H1 (cell line): Measurements from ENCODE around the gene OGFOD3. TPM values are rescaled to one million over a fixed set of nuclear protein-coding genes. Genes with fewer than 3 reads are reported as not detected.
A peak's percentile ranks its signal among the peaks of the same experiment; 100 is the strongest.

Source experiments
- CTCF ChIA-PET: fragments of 300-600 bp; sonication (Branson Sonifier 250); formaldehyde crosslinking; loops from one replicate; lab custom pipeline; 2021; ENCODE audit not compliant: partially characterized antibody; lab: Charles Lee
- POLR2A ChIA-PET: fragments of 300-600 bp; sonication (Branson Sonifier 250); formaldehyde crosslinking; loops from one replicate; lab custom pipeline; 2021; ENCODE audit warnings: inconsistent platforms; ENCODE audit not compliant: partially characterized antibody; lab: Charles Lee
- DNase-seq, 2 experiments: peaks; one replicate each; pipeline versions ENCODE4 v3.0.0 to v3.0.0-alpha.2; 2010 to 2022; ENCODE audit warnings: low spot score in 2 of 2, low read depth in 1 of 2, mixed read lengths in 1 of 2
- FAIRE-seq: peaks from 2 replicates; lab custom pipeline; 2011; peaks lifted over from hg19 to GRCh38; lab: Jason Lieb, UNC
- H2AFZ ChIP-seq: 2 replicates; pipeline ENCODE4 v1.8.1; 2012; ENCODE audit warnings: low read length, inconsistent platforms
- H2AK5ac ChIP-seq: 2 replicates; pipeline ENCODE4 v1.6.1; 2013; ENCODE audit warnings: low read depth, low read length
- H2BK120ac ChIP-seq: replicated peaks from 2 replicates; pipeline ENCODE3; 2013; ENCODE audit warnings: low read depth, low read length, inconsistent platforms
- H2BK12ac ChIP-seq: 2 replicates; pipeline ENCODE4 v1.6.1; 2013; ENCODE audit warnings: low read depth, low read length
- H2BK15ac ChIP-seq: 2 replicates; pipeline ENCODE4 v1.6.1; 2013; ENCODE audit warnings: low read length
- H2BK20ac ChIP-seq: 2 replicates; pipeline ENCODE4 v1.6.1; 2013; ENCODE audit warnings: low read length
- H2BK5ac ChIP-seq: 2 replicates; pipeline ENCODE4 v1.6.1; 2013; ENCODE audit warnings: low read depth, low read length
- H3K14ac ChIP-seq: 2 replicates; pipeline ENCODE4 v1.6.1; 2013; ENCODE audit warnings: inconsistent platforms; ENCODE audit not compliant: insufficient read length
- H3K18ac ChIP-seq: 2 replicates; pipeline ENCODE4 v1.6.1; 2013; ENCODE audit warnings: low read length; ENCODE audit errors: extremely low read depth
- H3K23ac ChIP-seq: 2 replicates; pipeline ENCODE4 v1.6.1; 2013; ENCODE audit warnings: inconsistent platforms; ENCODE audit not compliant: insufficient read length
- H3K23me2 ChIP-seq: 2 replicates; pipeline ENCODE4 v1.6.1; 2013; ENCODE audit warnings: low read depth, low read length
- H3K27ac ChIP-seq: 2 replicates; pipeline ENCODE4 v1.6.1; 2011; ENCODE audit warnings: low read depth, low read length, inconsistent platforms
- H3K27me3 ChIP-seq, 4 experiments: replicated peaks in 1 of 4; 1 replicate in 1 of 4; 2 replicates in 3 of 4; pipeline versions ENCODE4 v1.6.1 to v1.8.1; 2011 to 2013; ENCODE audit warnings: low read length in 3 of 4, mild to moderate bottlenecking in 3 of 4, inconsistent platforms in 2 of 4, mixed read lengths in 2 of 4, moderate library complexity in 1 of 4; ENCODE audit not compliant: control insufficient read depth in 3 of 4, insufficient read depth in 3 of 4; ENCODE audit errors: extremely low read depth in 1 of 4
- H3K36me3 ChIP-seq, 4 experiments: 2 replicates each; pipeline versions ENCODE4 v1.6.1 to v1.8.1; 2011 to 2013; ENCODE audit warnings: mild to moderate bottlenecking in 4 of 4, low read length in 3 of 4, moderate library complexity in 2 of 4, control low read depth in 1 of 4, inconsistent platforms in 1 of 4; ENCODE audit not compliant: insufficient read depth in 4 of 4, control insufficient read depth in 2 of 4
- H3K4ac ChIP-seq: replicated peaks from 2 replicates; pipeline ENCODE3; 2013; ENCODE audit warnings: low read length, low read depth, mixed read lengths, inconsistent platforms; ENCODE audit not compliant: insufficient read length
- H3K4me1 ChIP-seq, 4 experiments: replicated peaks in 1 of 4; 1 replicate in 1 of 4; 2 replicates in 3 of 4; pipeline versions ENCODE4 v1.6.1 to v1.8.1; 2011 to 2013; ENCODE audit warnings: low read length in 3 of 4, inconsistent platforms in 2 of 4, mixed read lengths in 1 of 4; ENCODE audit not compliant: insufficient read depth in 4 of 4, control insufficient read depth in 3 of 4
- H3K4me2 ChIP-seq, 2 experiments: 2 replicates each; pipeline versions ENCODE4 v1.6.1 to v1.8.1; 2011 to 2013; ENCODE audit warnings: low read depth in 2 of 2, low read length in 2 of 2, control low read depth in 1 of 2, inconsistent platforms in 1 of 2, mild to moderate bottlenecking in 1 of 2; ENCODE audit not compliant: insufficient read depth in 1 of 2
- H3K4me3 ChIP-seq, 4 experiments: fragments of 200-600, 300-600 bp in 1 of 4; sonication (generic), shearing (Covaris generic), sonication (Bioruptor Twin) in 1 of 4; 2 replicates each; pipeline versions ENCODE4 v1.5.1 to v1.8.1; 2011 to 2016; ENCODE audit warnings: low read length in 4 of 4, low read depth in 3 of 4, control low read depth in 2 of 4, inconsistent platforms in 2 of 4, mild to moderate bottlenecking in 2 of 4, mixed read lengths in 1 of 4, moderate library complexity in 1 of 4; ENCODE audit not compliant: insufficient read depth in 2 of 4; ENCODE audit errors: extremely low read depth in 1 of 4
- H3K56ac ChIP-seq: replicated peaks from 2 replicates; pipeline ENCODE3; 2013; ENCODE audit warnings: low read depth, mild to moderate bottlenecking, mixed read lengths, low read length, inconsistent platforms; ENCODE audit not compliant: insufficient read length
- H3K79me1 ChIP-seq: 2 replicates; pipeline ENCODE4 v1.6.1; 2013; ENCODE audit warnings: low read depth, low read length, control low read depth
- H3K79me2 ChIP-seq, 2 experiments: 2 replicates each; pipeline versions ENCODE4 v1.6.1 to v1.8.1; 2012 to 2013; ENCODE audit warnings: low read length in 2 of 2, mild to moderate bottlenecking in 2 of 2, inconsistent platforms in 1 of 2; ENCODE audit not compliant: insufficient read depth in 2 of 2, control insufficient read depth in 1 of 2
- H3K9ac ChIP-seq, 4 experiments: replicated peaks in 1 of 4; 1 replicate in 1 of 4; 2 replicates in 3 of 4; pipeline versions ENCODE4 v1.6.1 to v1.8.1; 2011 to 2013; ENCODE audit warnings: low read depth in 3 of 4, low read length in 3 of 4, control low read depth in 2 of 4, mild to moderate bottlenecking in 2 of 4, moderate library complexity in 2 of 4, inconsistent platforms in 1 of 4; ENCODE audit errors: extremely low read depth in 1 of 4
- H3K9me3 ChIP-seq, 2 experiments: 2 replicates each; pipeline versions ENCODE4 v1.6.1 to v1.8.1; 2012 to 2013; ENCODE audit warnings: mild to moderate bottlenecking in 2 of 2, moderate library complexity in 2 of 2, control low read depth in 1 of 2, inconsistent platforms in 1 of 2, low read depth in 1 of 2, low read length in 1 of 2, mixed read lengths in 1 of 2; ENCODE audit not compliant: insufficient read depth in 2 of 2
- H4K20me1 ChIP-seq, 2 experiments: replicated peaks in 1 of 2; 2 replicates each; pipeline versions ENCODE3 to v1.8.1; 2011 to 2013; ENCODE audit warnings: inconsistent platforms in 2 of 2, low read length in 2 of 2, mild to moderate bottlenecking in 1 of 2; ENCODE audit not compliant: insufficient read depth in 2 of 2, control insufficient read depth in 1 of 2
- H4K5ac ChIP-seq: 2 replicates; pipeline ENCODE4 v1.6.1; 2013; ENCODE audit warnings: low read length, low read depth, mixed read lengths, inconsistent platforms; ENCODE audit not compliant: insufficient read length
- H4K8ac ChIP-seq: 2 replicates; pipeline ENCODE4 v1.8.0; 2013; ENCODE audit warnings: mild to moderate bottlenecking, moderate library complexity, low read length, inconsistent platforms; ENCODE audit not compliant: insufficient read depth; ENCODE audit errors: extremely low read depth
- H4K91ac ChIP-seq: replicated peaks from 2 replicates; pipeline ENCODE3; 2013; ENCODE audit warnings: low read length, mixed read lengths, inconsistent platforms; ENCODE audit not compliant: insufficient read length
- ASH2L ChIP-seq: fragments of 200-600, 300-600 bp; sonication (generic); IDR thresholded peaks from one replicate; pipeline ENCODE4 v1.7.1; 2017; ENCODE audit warnings: low read length
- CEBPB ChIP-seq: IDR thresholded peaks from 2 replicates; pipeline ENCODE4 v1.6.1; 2012; ENCODE audit warnings: low read depth, low read length
- CREB1 ChIP-seq: IDR thresholded peaks from 2 replicates; pipeline ENCODE4 v1.6.1; 2012; ENCODE audit warnings: inconsistent platforms
- E2F6 ChIP-seq: IDR thresholded peaks from 2 replicates; pipeline ENCODE4 v1.6.1; 2012; ENCODE audit warnings: inconsistent platforms
- FOSL1 ChIP-seq: IDR thresholded peaks from 2 replicates; pipeline ENCODE4 v1.6.1; 2011; ENCODE audit warnings: mild to moderate bottlenecking, low read depth, low read length, moderate library complexity; ENCODE audit not compliant: insufficient read depth
- GTF2F1 ChIP-seq: IDR thresholded peaks from 2 replicates; pipeline ENCODE4 v1.6.1; 2012; ENCODE audit warnings: low read depth, low read length, improper control_type of control experiment, borderline replicate concordance
- NRF1 ChIP-seq: IDR thresholded peaks from 2 replicates; pipeline ENCODE4 v1.6.1; 2011; ENCODE audit warnings: mild to moderate bottlenecking, low read depth, low read length, improper control_type of control experiment
- POU5F1 ChIP-seq: IDR thresholded peaks from 2 replicates; pipeline ENCODE4 v1.6.1; 2011; ENCODE audit warnings: low read depth, mild to moderate bottlenecking, low read length, moderate library complexity
- RBBP5 ChIP-seq: IDR thresholded peaks from 2 replicates; pipeline ENCODE4 v1.7.1; 2012; ENCODE audit warnings: low read depth, mild to moderate bottlenecking, inconsistent platforms, low read length, moderate library complexity, borderline replicate concordance
- SIRT6 ChIP-seq: IDR thresholded peaks from one replicate; pipeline ENCODE4 v1.7.1; 2012; ENCODE audit warnings: low read length, inconsistent platforms
- SP4 ChIP-seq: IDR thresholded peaks from 2 replicates; pipeline ENCODE4 v1.6.1; 2012; ENCODE audit warnings: low read length, inconsistent platforms
- TBP ChIP-seq: IDR thresholded peaks from 2 replicates; pipeline ENCODE4 v1.6.1; 2011; ENCODE audit warnings: low read depth, low read length, improper control_type of control experiment
- TEAD4 ChIP-seq: IDR thresholded peaks from 2 replicates; pipeline ENCODE4 v1.6.1; 2012; ENCODE audit warnings: low read depth, low read length, inconsistent platforms, mixed read lengths
- WGBS, 2 experiments: shearing (Covaris generic) in 1 of 2; methylation state at CpG; one replicate each; pipeline versions ENCODE4 v1.1.6 to v1.1.7; 2013 to 2015; ENCODE audit warnings: low lambda C conversion rate in 2 of 2, mixed read lengths in 2 of 2, inconsistent platforms in 1 of 2, low coverage in 1 of 2, missing lambda C conversion rate in 1 of 2; ENCODE audit not compliant: insufficient replicate concordance in 2 of 2, insufficient coverage in 1 of 2, insufficient read length in 1 of 2; ENCODE audit errors: extremely low coverage in 1 of 2, missing lambda C conversion rate in 1 of 2; 5-methylcytosine and 5-hydroxymethylcytosine counted together
- polyA plus RNA-seq, 7 experiments: library from polyadenylated mRNA; depleted of rRNA in 3 of 7; stranded (reverse) in 5 of 7; unstranded in 2 of 7; fragments of >200 nt in 5 of 7; fragments of 200-250 nt in 2 of 7; gene quantifications; 1 replicate in 5 of 7; 2 replicates in 1 of 7; 4 replicates in 1 of 7; pipeline versions ENCODE4 v1.2.1 to v1.2.3, GENCODE V29; 2011 to 2013; ENCODE audit warnings: missing spikeins in 2 of 7, mixed read lengths in 2 of 7
- total RNA-seq: library from RNA; stranded (reverse); fragmentation: NEBNext Ultra II Directional; extraction: Animal tissue kit (Norgen Biotek cat#: 25700); gene quantifications from 2 replicates; pipeline ENCODE4 v1.2.1, GENCODE V29; 2021

Gene OGFOD3
- total and polyA plus RNA-seq, 2 of the 8 experiments (the other 6 are each of a cell fraction or from before 2014, with no cell fraction given): 21.1 to 21.8 TPM

GRCh38 chr17:82380860-82381702 is 37.3 kb downstream of the OGFOD3 start:
- H3K23me2 ChIP-seq: no peaks in the 10 kb centered on the region
- H3K56ac ChIP-seq: no peak overlapping the region
- no peak overlapping the region for H3K4ac ChIP-seq
- no peak overlapping the region for H2AFZ ChIP-seq
- H4K20me1 ChIP-seq: peaks cover 0 to 3% of the 10 kb centered on the region in 2 experiments
- H2AK5ac ChIP-seq: peak overlapping the region; percentile 97; the same call in 1 of the 2 replicates
- no peak overlapping the region for H2BK20ac ChIP-seq
- no peak overlapping the region for H4K5ac ChIP-seq
- no peak overlapping the region for H3K9ac ChIP-seq
- ChIA-PET POLR2A (interaction anchor here (0.6 to 1.7 kb wide), 2 partner anchors 14 to 159 kb away, joined by 3 read pairs; no protein-coding TSS in a partner anchor), CTCF (interaction anchor here (1.3 kb wide), 1 partner anchor 10 kb away, joined by 3 read pairs; no protein-coding TSS in a partner anchor)
- 87% methylated on average over 22 of the region's 23 CpGs; no CpG with 5 or more reads in 1 of the 2 experiments for WGBS, 2 experiments
- H2BK15ac ChIP-seq: no peak overlapping the region; the same call in 1 of the 2 replicates
- H3K4me2 ChIP-seq: no peak overlapping the region
- no peaks in the 10 kb centered on the region for H3K9me3 ChIP-seq
- H3K23ac ChIP-seq: peak overlapping the region; percentile 70
- H3K79me1 ChIP-seq: no peaks in the 10 kb centered on the region
- no peak overlapping the region for H2BK120ac ChIP-seq
- H2BK12ac ChIP-seq: peak overlapping the region; percentile 80; the same call in 1 of the 2 replicates
- H4K91ac ChIP-seq: no peak overlapping the region
- DNase-seq: no peak
- peaks cover 0 to 9% (median 4%) of the 10 kb centered on the region in 4 experiments; a peak in 5 of 7 replicates for H3K4me1 ChIP-seq
- FAIRE-seq: peak; percentile 39
- H4K8ac ChIP-seq: no peak overlapping the region
- no peak overlapping the region for H3K4me3 ChIP-seq
- no peak overlapping the region for H2BK5ac ChIP-seq
- H3K36me3 ChIP-seq: no peaks in the 10 kb centered on the region
- H3K14ac ChIP-seq: no peak overlapping the region
- no peaks in the 10 kb centered on the region for H3K79me2 ChIP-seq
- no peak overlapping the region for H3K27ac ChIP-seq
- peaks cover 0 to under 1% (median under 1%) of the 10 kb centered on the region in 4 experiments; a peak in 3 of 7 replicates for H3K27me3 ChIP-seq
- no peak overlapping the region for H3K18ac ChIP-seq
- TF ChIP-seq FOSL1 (no peak), E2F6 (no peak), NRF1 (no peak), SP4 (no peak), RBBP5 (no peak), TBP (no peak), GTF2F1 (no peak), TEAD4 (no peak), ASH2L (no peak), SIRT6 (no peak), CREB1 (no peak), POU5F1 (no peak), CEBPB (no peak)
